ENCODE data around the gene FYN. TPM values are rescaled to one million over a fixed set of nuclear protein-coding genes. Genes with fewer than 3 reads are reported as not detected.
A peak's percentile ranks its signal among the peaks of the same experiment; 100 is the strongest.

The FYN gene
- total and polyA plus RNA-seq, 9 of the 15 experiments (the other 6 are each of a cell fraction or from before 2014, with no cell fraction given) = 2.9 to 22.1 (median 11.4) TPM

DNA sequence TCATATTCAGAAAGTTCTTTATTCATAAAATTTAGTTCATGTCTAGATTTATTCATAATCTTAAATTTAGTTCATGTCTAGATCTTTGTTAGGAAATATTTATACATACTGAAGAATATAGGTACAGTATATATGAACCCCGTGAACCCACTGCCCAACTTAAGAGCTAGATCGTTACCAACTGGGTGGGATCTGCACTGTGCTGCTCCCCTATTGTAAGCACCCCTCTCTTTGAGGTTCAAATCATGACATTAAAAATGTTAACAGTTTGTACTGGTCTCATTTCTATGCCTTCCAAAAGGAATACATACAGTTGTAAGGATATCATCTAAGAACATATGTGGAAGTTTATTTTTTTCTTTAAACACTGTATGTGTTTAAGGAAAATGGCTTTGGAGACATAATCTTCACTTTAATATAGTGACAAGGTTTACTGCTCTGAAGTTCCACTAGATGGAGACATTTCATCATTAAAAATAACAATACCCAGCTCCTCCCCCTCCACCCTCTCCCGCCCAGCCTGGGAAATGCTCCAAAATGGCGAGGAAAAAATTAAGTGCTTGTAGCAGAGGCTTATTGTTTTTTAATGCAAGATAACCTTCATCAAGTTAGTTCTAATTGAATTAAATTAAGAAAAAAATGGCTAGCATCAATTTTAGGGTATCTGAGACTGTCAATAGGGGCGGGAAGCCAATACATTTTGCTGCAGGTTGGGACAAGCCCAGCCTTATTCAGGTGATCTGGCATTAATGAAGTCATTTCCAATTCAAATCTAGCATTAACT, 163.4 kb downstream of the FYN start:
- intact Hi-C loops (cut with micrococcal nuclease) (loop anchor here (1.0 to 5.0 kb wide), 5 partner anchors 162 to 453 kb away; partner anchors contain the start of gene FYN), in situ Hi-C loops (cut with MboI) (loop anchor here (5.0 to 25.0 kb wide), 3 partner anchors 292 to 602 kb away; no protein-coding TSS in a partner anchor)
- FAIRE-seq (peak; percentile 93), ATAC-seq (peak; percentile 98), DNase-seq (ENCODE audit: extremely low read depth in 1 of 4, low spot score in 3 of 4) (peak; percentile 69 to 86 (median 85))
- Histone ChIP-seq H3K9ac (ENCODE audit: insufficient read depth in 1 of 2, low read depth in 2 of 2, low read length in 2 of 2) (no peak overlapping the region), H3K9me3 (replicated peaks; ENCODE audit: control insufficient read depth, insufficient read depth, low read depth, low read length) (no peaks in the 10 kb centered on the region), H3K79me2 (ENCODE audit: control insufficient read depth, insufficient read depth, low read length) (no peaks in the 10 kb centered on the region), H4K20me1 (replicated peaks; ENCODE audit: control insufficient read depth, insufficient read depth, low read length) (no peaks in the 10 kb centered on the region), H3K4me1 (replicated peaks in 1 of 2; ENCODE audit: control insufficient read depth in 2 of 2, insufficient read depth in 2 of 2, low read length in 2 of 2) (no peaks in the 10 kb centered on the region), H3K27me3 (ENCODE audit: control insufficient read depth in 2 of 2, insufficient read depth in 2 of 2, low read length in 2 of 2) (peaks cover 3 to 13% of the 10 kb centered on the region in 2 experiments; a peak in 2 of 5 replicates), H2AFZ (ENCODE audit: low read depth, low read length) (peak overlapping the region; percentile 54; the same call in 1 of the 2 replicates), H3K9me1 (ENCODE audit: control insufficient read depth, insufficient read depth, low read length) (no peaks in the 10 kb centered on the region), H3K4me2 (ENCODE audit: insufficient read depth, low read length) (no peak overlapping the region), H3K27ac (ENCODE audit: extremely low read depth, low read depth, low read length) (no peak overlapping the region), H3K36me3 (ENCODE audit: control insufficient read depth, insufficient read depth, low read length) (no peaks in the 10 kb centered on the region), H3K4me3 (no peak overlapping the region)
- no TSS peak for BruUV-seq (replicated peaks)
- POLR2A ChIA-PET = interaction anchor here (1.0 to 1.3 kb wide), 4 partner anchors 287 to 445 kb away, joined by 3 to 4 read pairs (median 3); no protein-coding TSS in a partner anchor
- WGBS (ENCODE audit: insufficient coverage, low coverage, missing lambda C conversion rate) = 5% methylated on average over 5 of the region's 5 CpGs
- CTCF ChIA-PET (ENCODE audit: low intra/inter-chr PET ratio) = interaction anchor here (0.6 to 3.3 kb wide), 8 partner anchors 39 to 602 kb away, joined by 3 to 24 read pairs (median 4); no protein-coding TSS in a partner anchor
- TF ChIP-seq, protein P1, sequence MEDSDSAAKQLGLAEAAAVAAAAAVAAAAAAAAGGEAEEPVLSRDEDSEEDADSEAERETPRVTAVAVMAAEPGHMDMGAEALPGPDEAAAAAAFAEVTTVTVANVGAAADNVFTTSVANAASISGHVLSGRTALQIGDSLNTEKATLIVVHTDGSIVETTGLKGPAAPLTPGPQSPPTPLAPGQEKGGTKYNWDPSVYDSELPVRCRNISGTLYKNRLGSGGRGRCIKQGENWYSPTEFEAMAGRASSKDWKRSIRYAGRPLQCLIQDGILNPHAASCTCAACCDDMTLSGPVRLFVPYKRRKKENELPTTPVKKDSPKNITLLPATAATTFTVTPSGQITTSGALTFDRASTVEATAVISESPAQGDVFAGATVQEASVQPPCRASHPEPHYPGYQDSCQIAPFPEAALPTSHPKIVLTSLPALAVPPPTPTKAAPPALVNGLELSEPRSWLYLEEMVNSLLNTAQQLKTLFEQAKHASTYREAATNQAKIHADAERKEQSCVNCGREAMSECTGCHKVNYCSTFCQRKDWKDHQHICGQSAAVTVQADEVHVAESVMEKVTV (CRISPR knock-in tag; IDR thresholded peaks at IDR 0.05) = peak; percentile 85
- no peak for TF ChIP-seq CBX3 (IDR thresholded peaks at IDR 0.05; ENCODE audit: borderline replicate concordance in 1 of 2, low read length in 2 of 2)
- TF ChIP-seq, protein P2, sequence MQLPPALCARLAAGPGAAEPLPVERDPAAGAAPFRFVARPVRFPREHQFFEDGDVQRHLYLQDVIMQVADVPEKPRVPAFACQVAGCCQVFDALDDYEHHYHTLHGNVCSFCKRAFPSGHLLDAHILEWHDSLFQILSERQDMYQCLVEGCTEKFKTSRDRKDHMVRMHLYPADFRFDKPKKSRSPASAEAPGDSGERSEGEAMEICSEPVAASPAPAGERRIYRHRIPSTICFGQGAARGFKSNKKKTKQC (CRISPR knock-in tag; IDR thresholded peaks at IDR 0.05) = no peak
- TF ChIP-seq, protein P3, sequence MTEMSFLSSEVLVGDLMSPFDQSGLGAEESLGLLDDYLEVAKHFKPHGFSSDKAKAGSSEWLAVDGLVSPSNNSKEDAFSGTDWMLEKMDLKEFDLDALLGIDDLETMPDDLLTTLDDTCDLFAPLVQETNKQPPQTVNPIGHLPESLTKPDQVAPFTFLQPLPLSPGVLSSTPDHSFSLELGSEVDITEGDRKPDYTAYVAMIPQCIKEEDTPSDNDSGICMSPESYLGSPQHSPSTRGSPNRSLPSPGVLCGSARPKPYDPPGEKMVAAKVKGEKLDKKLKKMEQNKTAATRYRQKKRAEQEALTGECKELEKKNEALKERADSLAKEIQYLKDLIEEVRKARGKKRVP (CRISPR knock-in tag; IDR thresholded peaks at IDR 0.05) = no peak
- TF ChIP-seq ZNF146 (CRISPR knock-in tag; IDR thresholded peaks at IDR 0.05; ENCODE audit: unreplicated experiment) = no peak
- TF ChIP-seq, protein P4, sequence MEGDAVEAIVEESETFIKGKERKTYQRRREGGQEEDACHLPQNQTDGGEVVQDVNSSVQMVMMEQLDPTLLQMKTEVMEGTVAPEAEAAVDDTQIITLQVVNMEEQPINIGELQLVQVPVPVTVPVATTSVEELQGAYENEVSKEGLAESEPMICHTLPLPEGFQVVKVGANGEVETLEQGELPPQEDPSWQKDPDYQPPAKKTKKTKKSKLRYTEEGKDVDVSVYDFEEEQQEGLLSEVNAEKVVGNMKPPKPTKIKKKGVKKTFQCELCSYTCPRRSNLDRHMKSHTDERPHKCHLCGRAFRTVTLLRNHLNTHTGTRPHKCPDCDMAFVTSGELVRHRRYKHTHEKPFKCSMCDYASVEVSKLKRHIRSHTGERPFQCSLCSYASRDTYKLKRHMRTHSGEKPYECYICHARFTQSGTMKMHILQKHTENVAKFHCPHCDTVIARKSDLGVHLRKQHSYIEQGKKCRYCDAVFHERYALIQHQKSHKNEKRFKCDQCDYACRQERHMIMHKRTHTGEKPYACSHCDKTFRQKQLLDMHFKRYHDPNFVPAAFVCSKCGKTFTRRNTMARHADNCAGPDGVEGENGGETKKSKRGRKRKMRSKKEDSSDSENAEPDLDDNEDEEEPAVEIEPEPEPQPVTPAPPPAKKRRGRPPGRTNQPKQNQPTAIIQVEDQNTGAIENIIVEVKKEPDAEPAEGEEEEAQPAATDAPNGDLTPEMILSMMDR (IDR thresholded peaks at IDR 0.05 in 2 of 3, conservative IDR thresholded peaks at IDR 0.05 in 1 of 3; ENCODE audit: insufficient read depth in 2 of 3, low read depth in 1 of 3, low read length in 3 of 3) = peak; percentile 64 to 90 (median 72)
- TF ChIP-seq YY1 (IDR thresholded peaks at IDR 0.05; ENCODE audit: borderline replicate concordance in 1 of 3, control insufficient read depth in 1 of 3, extremely low read depth in 1 of 3, insufficient read depth in 3 of 3, insufficient read length in 1 of 3, insufficient replicate concordance in 2 of 3, low read depth in 1 of 3, low read length in 2 of 3) = peak in 1 of 3 experiments; percentile 49
- TF ChIP-seq DACH1 (IDR thresholded peaks at IDR 0.05; ENCODE audit: partially characterized antibody) = peak; percentile 15
- peak; percentile 79 for TF ChIP-seq SMC3 (conservative IDR thresholded peaks at IDR 0.05; ENCODE audit: insufficient read depth, low read depth, low read length)
- TF ChIP-seq, protein P5, sequence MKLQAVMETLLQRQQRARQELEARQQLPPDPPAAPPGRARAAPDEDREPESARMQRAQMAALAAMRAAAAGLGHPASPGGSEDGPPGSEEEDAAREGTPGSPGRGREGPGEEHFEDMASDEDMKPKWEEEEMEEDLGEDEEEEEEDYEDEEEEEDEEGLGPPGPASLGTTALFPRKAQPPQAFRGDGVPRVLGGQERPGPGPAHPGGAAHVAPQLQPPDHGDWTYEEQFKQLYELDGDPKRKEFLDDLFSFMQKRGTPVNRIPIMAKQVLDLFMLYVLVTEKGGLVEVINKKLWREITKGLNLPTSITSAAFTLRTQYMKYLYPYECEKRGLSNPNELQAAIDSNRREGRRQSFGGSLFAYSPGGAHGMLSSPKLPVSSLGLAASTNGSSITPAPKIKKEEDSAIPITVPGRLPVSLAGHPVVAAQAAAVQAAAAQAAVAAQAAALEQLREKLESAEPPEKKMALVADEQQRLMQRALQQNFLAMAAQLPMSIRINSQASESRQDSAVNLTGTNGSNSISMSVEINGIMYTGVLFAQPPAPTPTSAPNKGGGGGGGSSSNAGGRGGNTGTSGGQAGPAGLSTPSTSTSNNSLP (IDR thresholded peaks at IDR 0.05; ENCODE audit: borderline replicate concordance, low read depth, low read length) = peak; percentile 66; the same call in 1 of the 2 replicates
- TF ChIP-seq RCOR1 (IDR thresholded peaks at IDR 0.05; ENCODE audit: borderline replicate concordance in 1 of 2, low read depth in 2 of 2, low read length in 2 of 2) = 0 out of 4 replicates have a peak, but pooled peaks of 1 of the 2 experiments have one; percentile 7

Measured in K562 (cell line).